ENCODE results near the gene SNAP47.

Gene SNAP47

DNA sequence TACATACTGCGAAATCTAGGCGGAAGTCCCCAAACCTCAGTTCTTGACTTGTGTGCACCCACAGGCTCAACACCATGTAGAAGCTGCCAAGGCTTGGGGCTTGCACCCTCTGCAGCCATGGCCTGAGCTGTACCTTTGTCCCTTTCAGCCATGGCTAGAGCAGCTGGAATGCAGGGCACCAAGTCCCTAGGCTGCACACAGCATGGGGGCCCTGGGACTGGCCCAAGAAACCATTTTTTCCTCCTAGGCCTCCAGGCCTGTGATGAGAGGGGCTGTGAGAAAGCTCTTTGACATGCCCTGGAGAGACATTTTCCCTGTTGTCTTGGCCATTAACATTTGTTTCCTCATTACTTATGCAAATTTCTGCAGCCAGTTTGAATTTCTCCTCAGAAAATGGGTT lies 78.7 kb downstream of the SNAP47 start:
- TF ChIP-seq, protein P1, sequence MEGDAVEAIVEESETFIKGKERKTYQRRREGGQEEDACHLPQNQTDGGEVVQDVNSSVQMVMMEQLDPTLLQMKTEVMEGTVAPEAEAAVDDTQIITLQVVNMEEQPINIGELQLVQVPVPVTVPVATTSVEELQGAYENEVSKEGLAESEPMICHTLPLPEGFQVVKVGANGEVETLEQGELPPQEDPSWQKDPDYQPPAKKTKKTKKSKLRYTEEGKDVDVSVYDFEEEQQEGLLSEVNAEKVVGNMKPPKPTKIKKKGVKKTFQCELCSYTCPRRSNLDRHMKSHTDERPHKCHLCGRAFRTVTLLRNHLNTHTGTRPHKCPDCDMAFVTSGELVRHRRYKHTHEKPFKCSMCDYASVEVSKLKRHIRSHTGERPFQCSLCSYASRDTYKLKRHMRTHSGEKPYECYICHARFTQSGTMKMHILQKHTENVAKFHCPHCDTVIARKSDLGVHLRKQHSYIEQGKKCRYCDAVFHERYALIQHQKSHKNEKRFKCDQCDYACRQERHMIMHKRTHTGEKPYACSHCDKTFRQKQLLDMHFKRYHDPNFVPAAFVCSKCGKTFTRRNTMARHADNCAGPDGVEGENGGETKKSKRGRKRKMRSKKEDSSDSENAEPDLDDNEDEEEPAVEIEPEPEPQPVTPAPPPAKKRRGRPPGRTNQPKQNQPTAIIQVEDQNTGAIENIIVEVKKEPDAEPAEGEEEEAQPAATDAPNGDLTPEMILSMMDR (IDR thresholded peaks at IDR 0.05) = no peak

DNA sequence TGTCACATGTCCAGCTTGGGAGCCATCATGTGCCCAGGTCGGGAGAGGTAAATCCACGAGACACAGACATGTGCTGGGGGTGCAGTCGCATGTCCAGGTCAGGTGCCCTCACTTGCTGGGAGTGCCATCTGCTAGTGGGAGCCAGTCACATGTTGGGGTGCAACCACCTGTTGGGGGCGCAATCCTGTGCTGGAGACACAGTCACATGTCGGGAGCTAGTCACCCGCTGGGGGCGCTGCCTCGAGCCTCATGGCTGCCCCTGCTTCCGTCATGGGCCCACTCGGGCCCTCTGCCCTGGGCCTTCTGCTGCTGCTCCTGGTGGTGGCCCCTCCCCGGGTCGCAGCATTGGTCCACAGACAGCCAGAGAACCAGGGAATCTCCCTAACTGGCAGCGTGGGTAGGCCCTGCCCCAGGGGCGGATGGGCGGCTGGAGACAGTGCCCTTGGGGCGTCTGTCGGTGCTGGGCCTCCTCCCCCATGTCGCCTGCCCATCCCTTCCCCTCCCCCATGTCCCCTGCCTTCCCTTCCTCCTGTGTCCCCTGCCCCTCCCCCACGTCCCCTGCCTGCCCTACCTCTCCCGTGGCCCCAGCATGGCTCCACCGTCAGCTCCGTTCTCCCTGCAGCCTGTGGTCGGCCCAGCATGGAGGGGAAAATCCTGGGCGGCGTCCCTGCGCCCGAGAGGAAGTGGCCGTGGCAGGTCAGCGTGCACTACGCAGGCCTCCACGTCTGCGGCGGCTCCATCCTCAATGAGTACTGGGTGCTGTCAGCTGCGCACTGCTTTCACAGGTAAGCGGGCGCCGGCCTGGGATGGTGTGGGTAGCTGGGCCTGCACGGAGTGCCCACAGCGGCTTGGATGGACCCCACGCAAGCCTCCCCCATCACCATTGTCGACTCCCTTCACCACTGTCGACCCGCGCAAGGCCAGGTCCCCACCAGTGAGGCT lies 80.5 kb downstream of the SNAP47 start, which contains the start of gene PRSS38:
Gene PRSS38, plus strand, starts transcription at position 208 of the 942 bp plus-strand sequence. Its CDS starts 42 bp downstream, at position 250.
- TF ChIP-seq, protein P1 (IDR thresholded peaks at IDR 0.05) = 0 out of 2 replicates have a peak, but pooled peaks have one; percentile 16

DNA sequence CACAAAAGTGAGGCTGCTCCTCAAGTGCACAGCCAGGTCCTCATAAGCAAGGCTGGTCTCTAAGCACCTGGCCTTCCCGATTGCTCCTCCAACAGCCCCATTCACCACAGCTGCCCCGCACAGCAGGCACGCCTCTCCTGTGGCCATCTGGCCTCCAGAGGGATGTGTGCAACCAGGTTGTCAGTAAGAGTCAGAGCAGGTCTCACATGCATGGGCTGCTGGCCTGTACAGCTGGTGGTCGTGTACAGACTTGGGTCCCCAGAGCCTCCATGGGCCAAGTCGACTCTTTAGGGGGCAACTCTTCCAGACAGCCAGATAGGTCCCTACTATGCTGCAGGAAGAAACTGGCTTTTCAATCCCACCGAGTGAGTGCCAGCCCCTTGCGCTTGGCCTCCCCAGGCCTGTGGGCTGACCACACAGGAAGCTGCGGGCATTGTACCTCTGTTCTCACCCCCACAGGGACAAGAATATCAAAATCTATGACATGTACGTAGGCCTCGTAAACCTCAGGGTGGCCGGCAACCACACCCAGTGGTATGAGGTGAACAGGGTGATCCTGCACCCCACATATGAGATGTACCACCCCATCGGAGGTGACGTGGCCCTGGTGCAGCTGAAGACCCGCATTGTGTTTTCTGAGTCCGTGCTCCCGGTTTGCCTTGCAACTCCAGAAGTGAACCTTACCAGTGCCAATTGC lies 81.7 kb downstream of the SNAP47 start:
- TF ChIP-seq, protein P1 (IDR thresholded peaks at IDR 0.05) = no peak

DNA sequence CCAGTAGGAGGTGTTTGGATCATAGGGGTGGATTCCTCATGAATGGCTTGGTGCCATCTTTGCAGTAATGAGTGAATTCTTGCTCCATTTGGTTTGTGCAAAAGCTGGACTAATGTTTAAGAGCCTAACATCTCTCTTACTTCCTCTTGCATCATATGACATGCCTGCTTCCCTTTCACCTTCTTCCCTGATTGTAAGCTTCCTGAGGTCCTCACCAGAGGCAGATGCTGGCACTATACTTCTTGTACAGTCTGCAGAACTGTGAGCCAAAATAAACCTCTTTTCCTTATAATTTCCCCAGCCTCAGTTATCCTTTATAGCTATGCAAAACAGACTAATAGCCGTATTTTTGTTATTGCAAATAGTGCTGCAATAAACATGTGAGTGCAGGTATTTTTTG lies 88.3 kb downstream of the SNAP47 start:
- TF ChIP-seq, protein P1 (IDR thresholded peaks at IDR 0.05) = no peak

DNA sequence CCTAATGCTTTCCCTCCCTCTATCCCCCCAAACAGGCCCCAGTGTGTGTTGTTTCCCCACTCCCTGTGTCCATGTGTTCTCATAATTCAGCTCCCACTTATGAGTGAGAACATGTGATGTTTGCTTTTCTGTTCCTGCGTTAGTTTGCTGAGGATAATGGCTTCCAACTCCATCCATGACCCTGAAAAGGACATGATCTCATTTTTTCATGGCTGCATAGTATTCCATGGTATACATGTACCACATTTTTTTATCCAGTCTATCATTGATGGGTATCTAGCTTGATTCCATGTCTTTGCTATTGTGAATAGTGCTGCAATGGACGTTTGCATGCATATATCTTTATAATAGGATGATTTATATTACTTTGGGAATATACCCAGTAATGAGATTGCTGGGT lies 89.0 kb downstream of the SNAP47 start:
- TF ChIP-seq, protein P1 (IDR thresholded peaks at IDR 0.05) = no peak

DNA sequence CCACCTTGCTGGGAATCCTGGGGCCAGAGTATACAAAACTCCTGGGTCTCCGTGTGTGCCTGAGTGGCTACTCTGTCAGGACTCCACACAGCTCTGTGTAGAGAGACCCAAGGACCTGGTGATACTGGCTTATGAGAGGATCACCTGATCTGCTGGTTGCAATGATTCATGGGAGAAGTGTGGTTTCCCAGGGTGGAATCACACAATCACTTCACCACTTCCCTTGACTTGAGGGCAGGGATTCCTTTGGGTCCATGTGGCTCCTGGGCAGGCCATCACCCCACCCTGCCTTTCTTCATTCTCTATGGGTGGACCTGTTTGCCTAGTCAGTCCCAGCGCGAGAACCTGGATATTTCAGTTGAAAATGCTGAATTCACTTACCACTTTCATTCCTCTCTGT lies 93.6 kb downstream of the SNAP47 start:
- TF ChIP-seq, protein P1 (IDR thresholded peaks at IDR 0.05) = no peak
